GM21576 (cell line): Measurements from ENCODE around the gene TIMM10.

Source experiments
- ATAC-seq: cut with Tn5 transposase; IDR thresholded peaks from one replicate; pipeline ENCODE4 v1.9.1; 2021; ENCODE audit warnings: mild to moderate bottlenecking, moderate library complexity; ENCODE audit not compliant: unreplicated experiment

Gene TIMM10

GRCh38 chr11:57508341-57509170 lies 22.0 kb downstream of the TIMM10 start:
- ATAC-seq, result no peak

- ATAC-seq, result no peak
These were observed 24.0 kb downstream of the TIMM10 start for GRCh38 chr11:57506522-57506921.

- no peak for ATAC-seq
These were observed 26.0 kb downstream of the TIMM10 start for GRCh38 chr11:57504511-57504910.

- ATAC-seq, result no peak
These were observed 27.7 kb downstream of the TIMM10 start for GRCh38 chr11:57502870-57503269.

GRCh38 chr11:57502376-57502775 lies 28.2 kb downstream of the TIMM10 start:
- no peak for ATAC-seq

GRCh38 chr11:57501953-57502352 lies 28.6 kb downstream of the TIMM10 start:
- ATAC-seq, result no peak

- ATAC-seq, result no peak
These were observed 29.6 kb downstream of the TIMM10 start for GRCh38 chr11:57500926-57501325.

GRCh38 chr11:57500515-57500914 lies 30.0 kb downstream of the TIMM10 start:
- no peak for ATAC-seq

- no peak for ATAC-seq
These were observed 30.5 kb downstream of the TIMM10 start for GRCh38 chr11:57499983-57500461.

GRCh38 chr11:57499413-57499982 lies 31.1 kb downstream of the TIMM10 start:
- peak; percentile 100 for ATAC-seq

GRCh38 chr11:57498540-57498939 lies 32.0 kb downstream of the TIMM10 start:
- ATAC-seq, result no peak

GRCh38 chr11:57497303-57498247 lies 33.0 kb downstream of the TIMM10 start:
- ATAC-seq, result no peak

- ATAC-seq, result no peak
These were observed 34.3 kb downstream of the TIMM10 start for GRCh38 chr11:57496109-57496820.

- ATAC-seq, result peak; percentile 72
These were observed 36.7 kb downstream of the TIMM10 start for GRCh38 chr11:57493507-57494503.

GRCh38 chr11:57491371-57492061 lies 39.0 kb downstream of the TIMM10 start:
- ATAC-seq, result no peak

- ATAC-seq, result no peak
These were observed 39.9 kb downstream of the TIMM10 start for GRCh38 chr11:57490456-57491248.

GRCh38 chr11:57487920-57488659 lies 42.5 kb downstream of the TIMM10 start:
- ATAC-seq, result no peak
